Activated CD4-positive, alpha-beta T cell treated with anti-CD3 and anti-CD28 coated beads for 1 hour (primary cell): ENCODE data around the gene ERH.
"Not testable (repeated sequence)": the region's sequence is repeated elsewhere in the genome, so short reads cannot be mapped to it uniquely, and the experiment has no call there.

Experiments
- DNase-seq: peaks from one replicate; pipeline ENCODE4 v3.0.0-alpha.2; 2020

Gene ERH

GRCh38 chr14:69392481-69392880 is 5.6 kb downstream of the ERH start:
- no peak for DNase-seq

DNA sequence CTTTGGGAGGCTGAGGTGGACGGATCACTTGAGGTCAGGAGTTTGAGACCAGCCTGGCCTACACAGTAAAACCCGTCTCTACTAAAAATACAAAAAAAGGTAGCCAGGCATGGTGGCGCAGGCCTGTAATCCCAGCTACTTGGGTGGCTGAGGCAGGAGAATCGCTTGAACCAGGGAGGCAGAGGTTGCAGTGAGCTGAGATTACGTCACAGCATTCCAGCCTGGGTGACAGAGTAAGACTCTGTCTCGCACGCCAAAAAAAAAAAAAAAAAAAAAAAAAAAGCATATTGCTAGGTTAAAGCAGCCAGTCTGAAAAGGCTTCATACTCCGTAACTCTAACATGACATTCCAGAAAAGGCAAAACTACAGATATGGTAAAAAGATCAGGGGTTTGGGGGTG is 6.7 kb downstream of the ERH start:
- not testable (repeated sequence) for DNase-seq

- DNase-seq = no peak
These were observed 10.8 kb downstream of the ERH start for GRCh38 chr14:69387311-69387710.

- no peak for DNase-seq
These were observed 19.8 kb downstream of the ERH start for GRCh38 chr14:69378274-69378673.

- DNase-seq = no peak
These were observed 21.7 kb downstream of the ERH start for GRCh38 chr14:69376439-69376838.

- no peak for DNase-seq
These were observed 22.4 kb downstream of the ERH start for GRCh38 chr14:69375722-69376121.

DNA sequence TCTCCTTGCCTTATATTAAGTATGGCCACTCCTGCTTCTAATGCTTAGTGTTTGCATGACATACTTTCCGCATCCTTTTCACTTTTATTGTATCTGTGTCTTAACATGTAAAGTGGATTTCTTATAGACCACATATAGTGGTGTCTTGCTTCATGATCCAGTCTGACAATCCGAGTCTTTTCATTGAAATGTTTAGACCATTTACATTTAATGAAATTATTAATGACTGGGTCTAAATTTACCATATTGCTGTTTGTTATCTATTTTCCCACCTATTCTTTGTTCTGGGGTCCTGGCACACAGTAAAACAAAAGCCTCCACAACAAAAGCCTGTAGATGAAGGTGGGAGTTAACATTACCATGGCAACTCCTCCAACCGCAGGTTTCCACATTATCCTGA is 22.9 kb downstream of the ERH start:
- DNase-seq = no peak

- no peak for DNase-seq
These were observed 23.9 kb downstream of the ERH start for GRCh38 chr14:69374235-69374634.

DNA sequence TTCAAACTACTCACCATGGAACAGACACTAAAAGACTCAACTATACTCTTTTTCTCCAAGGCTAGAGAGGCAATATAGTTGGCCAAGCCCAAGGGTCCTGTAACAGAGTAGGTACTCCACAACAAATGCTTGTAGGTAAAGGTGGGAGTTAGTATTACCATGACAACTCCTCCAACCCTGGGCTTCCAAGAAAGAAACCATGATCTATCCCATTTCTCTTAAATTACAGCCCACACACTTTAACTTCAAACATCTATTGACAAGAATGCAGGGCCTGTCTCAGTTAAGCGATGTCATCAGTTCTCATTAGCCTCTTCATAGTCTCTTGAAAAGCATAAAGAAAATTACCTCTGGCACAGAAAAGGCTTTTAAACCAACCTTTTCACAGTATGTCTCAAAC is 25.0 kb downstream of the ERH start:
- DNase-seq = no peak

GRCh38 chr14:69372146-69372545 is 26.0 kb downstream of the ERH start:
- no peak for DNase-seq

DNA sequence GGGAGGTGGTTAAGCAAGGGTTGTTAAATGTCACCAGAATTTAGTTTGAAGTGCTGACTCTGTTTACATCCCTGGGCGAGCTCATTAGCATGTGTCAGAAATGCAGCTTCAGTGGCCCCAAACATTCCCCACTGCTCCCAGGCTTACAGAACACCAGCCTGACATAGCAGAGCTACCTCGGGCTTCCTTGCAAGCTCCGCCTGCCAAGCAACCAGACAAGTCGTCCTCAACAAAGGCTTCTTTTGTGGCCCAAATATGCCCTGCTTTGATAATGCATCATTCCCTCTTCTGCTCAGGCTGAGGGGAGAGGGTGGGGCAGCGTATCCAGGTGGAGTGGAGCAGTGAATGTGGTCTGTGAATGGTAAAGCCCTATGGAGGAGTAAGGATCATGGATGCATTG is 28.0 kb downstream of the ERH start:
- DNase-seq = no peak

GRCh38 chr14:69368381-69368780 is 29.7 kb downstream of the ERH start:
- DNase-seq = no peak

GRCh38 chr14:69366761-69367160 is 31.3 kb downstream of the ERH start:
- DNase-seq = no peak

DNA sequence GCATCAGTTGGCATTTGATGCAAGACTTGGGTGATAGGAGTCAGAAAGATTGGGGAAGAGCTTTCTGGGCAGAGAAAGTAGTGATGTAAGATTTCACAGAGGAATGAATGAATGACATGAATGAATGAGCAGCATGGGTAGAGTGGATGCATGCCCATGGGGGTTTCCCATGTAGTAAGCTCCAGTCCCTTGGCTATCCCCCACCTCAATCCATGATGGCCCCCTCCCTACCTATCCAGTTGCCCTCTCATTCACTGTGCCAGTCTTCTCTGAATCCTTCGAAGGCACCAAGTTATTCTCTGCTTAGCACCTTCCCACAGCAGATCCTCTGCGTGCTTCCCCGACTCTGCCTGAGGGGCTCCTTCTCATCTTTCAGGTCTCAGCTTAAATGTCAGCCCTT is 32.0 kb downstream of the ERH start:
- DNase-seq = no peak

DNA sequence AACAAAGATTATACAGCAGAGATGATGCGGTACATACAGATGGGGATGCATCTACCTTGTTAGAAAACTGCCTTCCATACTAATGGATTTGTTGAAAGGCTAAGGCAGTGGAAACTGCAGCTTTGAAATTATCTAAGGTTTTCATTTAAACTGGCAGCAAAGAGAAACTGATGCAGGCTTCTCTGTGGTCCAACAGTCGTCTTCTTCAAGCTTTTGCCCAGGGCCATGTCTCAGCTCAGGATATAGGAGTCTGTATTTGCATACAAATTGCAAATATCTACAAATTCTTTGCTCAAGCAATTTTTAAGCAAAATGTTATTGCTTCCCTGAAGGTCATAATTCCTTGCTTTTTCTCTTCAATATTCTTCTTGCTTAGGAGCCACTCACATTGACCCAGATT is 33.7 kb downstream of the ERH start:
- no peak for DNase-seq

- DNase-seq = no peak
These were observed 34.1 kb downstream of the ERH start for GRCh38 chr14:69363964-69364363.

DNA sequence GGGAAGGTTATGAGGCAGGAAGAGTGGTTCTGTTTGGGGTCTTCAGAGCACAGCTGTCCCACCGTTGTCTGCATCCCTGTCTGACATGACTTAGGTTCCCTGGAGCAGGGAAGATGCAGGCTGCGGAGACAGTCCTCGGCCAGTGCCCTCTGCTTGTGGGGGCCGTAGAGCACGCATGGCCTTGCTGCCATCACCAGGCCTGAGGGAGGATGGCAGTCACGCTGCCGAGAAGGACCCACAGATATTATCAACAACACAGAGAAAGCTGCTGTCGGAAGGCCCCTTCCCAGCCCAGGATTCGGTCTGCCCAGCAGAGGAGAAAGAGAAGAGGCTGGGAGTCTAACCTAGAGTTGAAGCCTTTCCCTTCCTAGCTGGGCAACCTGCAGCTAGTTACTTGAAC is 35.0 kb downstream of the ERH start:
- DNase-seq = no peak

DNA sequence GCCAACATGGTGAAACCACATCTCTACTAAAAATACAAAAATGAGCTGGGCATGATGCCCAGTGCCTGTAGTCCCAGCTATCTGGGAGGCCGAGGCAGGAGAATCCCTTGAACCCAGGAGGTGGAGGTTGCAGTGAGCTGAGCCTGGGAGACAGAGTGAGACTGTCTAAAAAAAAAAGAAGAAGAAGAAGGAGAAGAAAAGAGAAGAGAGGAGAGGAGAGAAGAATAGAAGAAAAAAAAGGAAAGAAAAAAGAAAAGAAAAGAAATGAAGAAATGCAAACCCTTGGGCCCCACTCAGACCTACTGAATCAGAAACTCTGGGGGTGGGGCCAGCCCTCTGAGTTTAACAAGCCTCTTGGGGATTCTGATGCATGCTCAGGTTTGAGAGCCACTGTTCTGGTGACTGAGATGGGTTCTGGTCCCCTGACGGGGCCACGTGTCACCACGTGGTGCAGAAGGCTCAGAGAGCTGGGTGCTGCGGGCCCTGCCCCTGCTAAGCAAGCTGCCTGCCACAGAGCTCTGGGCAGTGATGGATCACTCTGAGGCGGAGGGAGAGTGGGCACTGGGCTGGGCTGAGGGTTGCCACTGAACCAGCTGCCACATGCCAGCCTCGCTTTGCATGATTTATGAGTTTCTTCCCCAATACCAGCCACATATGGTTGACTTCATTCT is 37.5 kb downstream of the ERH start:
- no peak for DNase-seq

GRCh38 chr14:69358966-69359365 is 39.1 kb downstream of the ERH start:
- DNase-seq = no peak

DNA sequence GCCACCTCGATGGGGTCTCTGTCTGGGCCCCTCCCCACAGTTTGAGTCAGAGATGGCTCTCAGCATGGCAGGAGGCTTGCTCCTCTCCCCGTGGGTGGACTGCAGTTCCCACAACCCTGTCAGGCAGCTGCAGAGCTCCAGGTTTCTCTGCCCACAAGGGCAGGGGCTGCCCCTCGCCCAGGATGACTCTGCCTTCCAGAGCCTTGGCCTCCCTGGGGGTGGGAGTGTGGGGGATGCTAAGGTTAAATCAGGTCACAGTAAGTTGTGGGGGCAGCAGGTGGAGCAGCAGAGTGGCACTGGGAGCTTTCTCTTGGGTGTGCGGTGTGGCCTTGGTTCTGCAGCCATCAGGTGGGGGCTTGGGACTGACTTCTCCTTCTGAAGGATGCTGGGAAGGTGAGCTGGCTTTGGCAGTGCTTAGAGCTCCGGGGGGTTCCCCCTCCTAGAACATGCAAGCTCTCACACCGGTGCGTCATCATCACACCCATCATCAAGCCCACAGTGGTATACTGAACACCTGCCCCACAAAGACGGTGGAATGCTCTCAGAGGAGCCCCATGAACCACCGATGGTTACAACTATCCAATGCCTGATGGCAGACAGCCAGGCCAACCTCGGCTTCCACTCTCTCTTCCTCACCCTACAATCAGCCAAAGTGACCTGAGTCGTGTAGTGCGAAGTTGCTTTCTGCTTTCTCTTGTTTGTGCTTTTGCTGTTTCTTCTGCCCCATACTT is 39.7 kb downstream of the ERH start:
- no peak for DNase-seq

DNA sequence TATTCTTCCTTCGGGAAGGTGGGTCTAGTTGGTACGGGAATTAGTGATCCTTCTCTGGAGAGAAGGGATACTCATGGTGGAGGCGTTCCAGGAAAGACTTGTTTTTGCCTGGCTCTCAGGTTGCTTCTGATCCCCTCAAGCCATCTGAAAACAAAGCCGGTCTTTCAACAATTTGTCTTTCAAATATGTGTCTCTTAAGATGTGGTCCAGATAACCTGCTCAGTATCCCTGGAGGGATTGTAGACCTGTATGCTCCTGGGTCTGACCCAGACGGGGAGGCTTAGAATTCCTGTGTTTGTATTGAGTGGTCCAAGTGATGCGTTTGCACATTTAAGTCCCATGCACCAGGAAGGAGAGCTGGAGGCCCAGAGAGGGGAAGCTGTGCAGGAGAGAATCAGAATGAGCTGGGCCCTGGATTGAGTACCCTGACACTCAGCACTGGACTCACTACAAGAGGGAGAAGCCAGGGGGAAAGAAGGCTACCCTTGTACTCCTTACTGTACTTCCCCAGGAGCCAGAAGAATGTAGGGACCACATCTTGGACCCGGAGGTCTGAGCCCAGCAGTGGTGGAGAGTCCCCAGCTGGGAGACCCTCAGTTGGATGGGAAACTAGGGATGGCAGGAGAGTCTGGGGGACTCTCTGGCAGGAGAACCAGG is 40.4 kb downstream of the ERH start:
- DNase-seq = no peak

- no peak for DNase-seq
These were observed 41.1 kb downstream of the ERH start for GRCh38 chr14:69356903-69357543.

DNA sequence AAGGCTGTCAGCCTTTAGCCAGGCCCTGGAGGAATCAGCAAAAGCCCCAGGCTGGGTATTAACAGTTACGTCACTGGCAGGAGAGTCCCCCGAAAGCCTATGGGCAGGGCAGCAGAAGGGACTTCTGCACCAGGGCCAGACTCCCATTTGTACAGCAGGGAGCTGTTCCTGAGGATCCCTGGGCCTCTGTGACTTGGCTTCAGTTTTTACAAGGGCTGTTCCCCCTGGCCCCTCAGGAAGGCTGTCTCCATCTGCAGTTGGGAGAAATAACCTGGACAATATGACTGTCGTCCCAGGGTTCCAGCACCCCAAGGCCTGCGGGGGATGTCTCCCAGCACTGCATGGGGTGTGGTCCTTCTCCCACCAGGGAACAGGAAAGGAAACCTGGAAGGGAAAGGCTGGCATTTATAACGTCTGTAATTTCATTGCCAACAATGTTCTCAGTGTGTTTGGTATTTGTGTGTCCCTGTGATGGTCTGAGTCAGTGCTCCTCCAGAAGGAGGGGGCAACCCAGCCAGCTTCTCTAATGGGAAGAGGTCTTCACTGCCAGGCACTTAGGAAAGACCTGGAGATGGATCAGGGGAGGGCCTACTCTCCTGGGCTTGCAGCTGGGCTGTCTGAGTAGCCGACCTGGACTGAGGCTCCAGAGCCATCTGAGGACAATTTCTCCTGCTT is 42.4 kb downstream of the ERH start:
- DNase-seq = no peak
